ENCODE data around the gene ACOX2.

ACOX2 gene

GRCh38 chr3:58575971-58576652, 39.1 kb upstream of the ACOX2 start:
- no peaks in the 10 kb centered on the region for H3K36me3 ChIP-seq (ENCODE audit: control insufficient read depth, insufficient read depth, low read length)
- no peaks in the 10 kb centered on the region for H3K9me3 ChIP-seq (ENCODE audit: control insufficient read depth, insufficient read depth, low read length)
- H3K4me3 ChIP-seq (ENCODE audit: low read length): no peak overlapping the region
- peaks cover under 1% of the 10 kb centered on the region; the same call in 1 of the 2 replicates for H3K4me1 ChIP-seq (ENCODE audit: control insufficient read depth, insufficient read depth, low read length)
- no peak overlapping the region for H3K27ac ChIP-seq (ENCODE audit: low read length)
- DNase-seq (ENCODE audit: low read depth, low spot score): no peak
- H3K27me3 ChIP-seq (ENCODE audit: control insufficient read depth, insufficient read depth, low read length): no peaks in the 10 kb centered on the region
- WGBS (ENCODE audit: insufficient coverage, insufficient read length): no CpG with 5 or more reads among the region's 8 CpGs

- no peak for DNase-seq (ENCODE audit: low read depth, low spot score)
- no peaks in the 10 kb centered on the region for H3K36me3 ChIP-seq (ENCODE audit: control insufficient read depth, insufficient read depth, low read length)
- no peak overlapping the region for H3K27ac ChIP-seq (ENCODE audit: low read length)
- no peaks in the 10 kb centered on the region for H3K27me3 ChIP-seq (ENCODE audit: control insufficient read depth, insufficient read depth, low read length)
- H3K4me1 ChIP-seq (ENCODE audit: control insufficient read depth, insufficient read depth, low read length): no peaks in the 10 kb centered on the region; the same call in 1 of the 2 replicates
- no CpG with 5 or more reads among the region's 4 CpGs for WGBS (ENCODE audit: insufficient coverage, insufficient read length)
- H3K9me3 ChIP-seq (ENCODE audit: control insufficient read depth, insufficient read depth, low read length): no peaks in the 10 kb centered on the region
- H3K4me3 ChIP-seq (ENCODE audit: low read length): no peak overlapping the region
Measured at GRCh38 chr3:58574682-58575081, 37.7 kb upstream of the ACOX2 start.

GRCh38 chr3:58574106-58574505, 37.1 kb upstream of the ACOX2 start:
- no peak overlapping the region for H3K4me3 ChIP-seq (ENCODE audit: low read length)
- no peaks in the 10 kb centered on the region for H3K9me3 ChIP-seq (ENCODE audit: control insufficient read depth, insufficient read depth, low read length)
- no peaks in the 10 kb centered on the region for H3K36me3 ChIP-seq (ENCODE audit: control insufficient read depth, insufficient read depth, low read length)
- no CpG with 5 or more reads among the region's 3 CpGs for WGBS (ENCODE audit: insufficient coverage, insufficient read length)
- H3K4me1 ChIP-seq (ENCODE audit: control insufficient read depth, insufficient read depth, low read length): no peaks in the 10 kb centered on the region; the same call in 1 of the 2 replicates
- no peaks in the 10 kb centered on the region for H3K27me3 ChIP-seq (ENCODE audit: control insufficient read depth, insufficient read depth, low read length)
- H3K27ac ChIP-seq (ENCODE audit: low read length): no peak overlapping the region
- no peak for DNase-seq (ENCODE audit: low read depth, low spot score)

- no peak overlapping the region for H3K27ac ChIP-seq (ENCODE audit: low read length)
- H3K4me3 ChIP-seq (ENCODE audit: low read length): no peak overlapping the region
- H3K9me3 ChIP-seq (ENCODE audit: control insufficient read depth, insufficient read depth, low read length): no peaks in the 10 kb centered on the region
- WGBS (ENCODE audit: insufficient coverage, insufficient read length): no CpG with 5 or more reads among the region's 6 CpGs
- no peaks in the 10 kb centered on the region for H3K27me3 ChIP-seq (ENCODE audit: control insufficient read depth, insufficient read depth, low read length)
- no peak for DNase-seq (ENCODE audit: low read depth, low spot score)
- peaks cover 1% of the 10 kb centered on the region; the same call in 1 of the 2 replicates for H3K4me1 ChIP-seq (ENCODE audit: control insufficient read depth, insufficient read depth, low read length)
- no peaks in the 10 kb centered on the region for H3K36me3 ChIP-seq (ENCODE audit: control insufficient read depth, insufficient read depth, low read length)
Measured at GRCh38 chr3:58573640-58574039, 36.6 kb upstream of the ACOX2 start.

- no CpG with 5 or more reads among the region's 7 CpGs for WGBS (ENCODE audit: insufficient coverage, insufficient read length)
- no peaks in the 10 kb centered on the region for H3K27me3 ChIP-seq (ENCODE audit: control insufficient read depth, insufficient read depth, low read length)
- no peak for DNase-seq (ENCODE audit: low read depth, low spot score)
- H3K4me3 ChIP-seq (ENCODE audit: low read length): no peak overlapping the region
- peaks cover 1% of the 10 kb centered on the region; the same call in 1 of the 2 replicates for H3K4me1 ChIP-seq (ENCODE audit: control insufficient read depth, insufficient read depth, low read length)
- no peak overlapping the region for H3K27ac ChIP-seq (ENCODE audit: low read length)
- no peaks in the 10 kb centered on the region for H3K36me3 ChIP-seq (ENCODE audit: control insufficient read depth, insufficient read depth, low read length)
- H3K9me3 ChIP-seq (ENCODE audit: control insufficient read depth, insufficient read depth, low read length): no peaks in the 10 kb centered on the region
Measured at GRCh38 chr3:58572634-58573230, 35.7 kb upstream of the ACOX2 start.

GRCh38 chr3:58572013-58572633, 35.1 kb upstream of the ACOX2 start:
- no peaks in the 10 kb centered on the region for H3K36me3 ChIP-seq (ENCODE audit: control insufficient read depth, insufficient read depth, low read length)
- no peaks in the 10 kb centered on the region for H3K9me3 ChIP-seq (ENCODE audit: control insufficient read depth, insufficient read depth, low read length)
- H3K27me3 ChIP-seq (ENCODE audit: control insufficient read depth, insufficient read depth, low read length): no peaks in the 10 kb centered on the region
- no peak overlapping the region for H3K4me3 ChIP-seq (ENCODE audit: low read length)
- H3K4me1 ChIP-seq (ENCODE audit: control insufficient read depth, insufficient read depth, low read length): peaks cover 1% of the 10 kb centered on the region; the same call in 1 of the 2 replicates
- no CpG with 5 or more reads among the region's 13 CpGs for WGBS (ENCODE audit: insufficient coverage, insufficient read length)
- DNase-seq (ENCODE audit: low read depth, low spot score): no peak
- no peak overlapping the region for H3K27ac ChIP-seq (ENCODE audit: low read length)

- H3K27ac ChIP-seq (ENCODE audit: low read length): no peak overlapping the region
- DNase-seq (ENCODE audit: low read depth, low spot score): no peak
- H3K36me3 ChIP-seq (ENCODE audit: control insufficient read depth, insufficient read depth, low read length): no peaks in the 10 kb centered on the region
- no CpG with 5 or more reads among the region's 5 CpGs for WGBS (ENCODE audit: insufficient coverage, insufficient read length)
- H3K4me3 ChIP-seq (ENCODE audit: low read length): no peak overlapping the region
- no peaks in the 10 kb centered on the region for H3K27me3 ChIP-seq (ENCODE audit: control insufficient read depth, insufficient read depth, low read length)
- no peaks in the 10 kb centered on the region for H3K9me3 ChIP-seq (ENCODE audit: control insufficient read depth, insufficient read depth, low read length)
- peaks cover 10% of the 10 kb centered on the region for H3K4me1 ChIP-seq (ENCODE audit: control insufficient read depth, insufficient read depth, low read length)
Measured at GRCh38 chr3:58570851-58571250, 33.9 kb upstream of the ACOX2 start.

GRCh38 chr3:58569287-58570001, 32.5 kb upstream of the ACOX2 start:
- Histone ChIP-seq H3K9me3 (ENCODE audit: control insufficient read depth, insufficient read depth, low read length) (no peaks in the 10 kb centered on the region), H3K27me3 (ENCODE audit: control insufficient read depth, insufficient read depth, low read length) (no peaks in the 10 kb centered on the region), H3K4me1 (ENCODE audit: control insufficient read depth, insufficient read depth, low read length) (peaks cover 12% of the 10 kb centered on the region), H3K27ac (ENCODE audit: low read length) (no peak overlapping the region), H3K36me3 (ENCODE audit: control insufficient read depth, insufficient read depth, low read length) (no peaks in the 10 kb centered on the region), H3K4me3 (ENCODE audit: low read length) (no peak overlapping the region)
- DNase-seq (ENCODE audit: low read depth, low spot score): no peak
- no CpG with 5 or more reads among the region's 12 CpGs for WGBS (ENCODE audit: insufficient coverage, insufficient read length)

- Histone ChIP-seq H3K27ac (ENCODE audit: low read length) (no peak overlapping the region), H3K4me3 (ENCODE audit: low read length) (no peak overlapping the region), H3K36me3 (ENCODE audit: control insufficient read depth, insufficient read depth, low read length) (no peaks in the 10 kb centered on the region), H3K27me3 (ENCODE audit: control insufficient read depth, insufficient read depth, low read length) (no peaks in the 10 kb centered on the region), H3K9me3 (ENCODE audit: control insufficient read depth, insufficient read depth, low read length) (no peaks in the 10 kb centered on the region), H3K4me1 (ENCODE audit: control insufficient read depth, insufficient read depth, low read length) (peaks cover 12% of the 10 kb centered on the region)
- no CpG with 5 or more reads among the region's 17 CpGs for WGBS (ENCODE audit: insufficient coverage, insufficient read length)
- DNase-seq (ENCODE audit: low read depth, low spot score): no peak
Measured at GRCh38 chr3:58568572-58569286, 31.7 kb upstream of the ACOX2 start.

- DNase-seq (ENCODE audit: low read depth, low spot score): no peak
- peaks cover 12% of the 10 kb centered on the region for H3K4me1 ChIP-seq (ENCODE audit: control insufficient read depth, insufficient read depth, low read length)
- no CpG with 5 or more reads among the region's 7 CpGs for WGBS (ENCODE audit: insufficient coverage, insufficient read length)
Measured at GRCh38 chr3:58567251-58567515, 30.2 kb upstream of the ACOX2 start.

More at GRCh38 chr3:58567251-58567515, 30.2 kb upstream of the ACOX2 start:
- H3K36me3 ChIP-seq (ENCODE audit: control insufficient read depth, insufficient read depth, low read length): no peaks in the 10 kb centered on the region
- H3K27me3 ChIP-seq (ENCODE audit: control insufficient read depth, insufficient read depth, low read length): no peaks in the 10 kb centered on the region
- H3K4me3 ChIP-seq (ENCODE audit: low read length): no peak overlapping the region
- H3K27ac ChIP-seq (ENCODE audit: low read length): no peak overlapping the region
- no peaks in the 10 kb centered on the region for H3K9me3 ChIP-seq (ENCODE audit: control insufficient read depth, insufficient read depth, low read length)

Measured in iPS DF 6.9 (cell line).